Activated gamma-delta T cell treated with anti-CD3 and anti-CD28 coated beads, Interleukin-2, amount 50 U/mL, for 16 hours (primary cell): ENCODE measurements around the gene AFAP1.

Experiments
- DNase-seq: peaks from one replicate; pipeline ENCODE4 v3.0.0-alpha.2; 2020; ENCODE audit warnings: low read depth

AFAP1 gene

GRCh38 chr4:7967501-7968261, 28.0 kb upstream of the AFAP1 start:
- DNase-seq, result no peak

DNA sequence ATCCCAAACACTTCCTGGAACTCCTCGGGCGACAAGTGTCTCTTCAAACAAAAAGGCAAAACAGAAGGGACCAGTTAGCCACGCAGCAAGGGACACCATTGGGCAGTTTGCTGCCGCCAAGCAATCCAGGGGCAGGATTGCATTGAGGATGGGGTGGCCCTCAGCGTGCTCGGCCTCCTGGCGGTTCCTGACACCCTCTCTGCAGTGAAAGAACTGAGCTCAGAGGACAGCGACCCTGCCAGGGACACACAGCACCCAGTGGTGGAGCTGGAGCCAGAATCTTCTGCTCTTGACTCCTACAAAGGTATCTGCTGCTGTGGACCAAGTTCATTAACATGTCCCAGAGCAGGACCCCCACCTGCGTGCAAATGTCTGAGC, 27.4 kb upstream of the AFAP1 start:
- DNase-seq, result no peak

DNA sequence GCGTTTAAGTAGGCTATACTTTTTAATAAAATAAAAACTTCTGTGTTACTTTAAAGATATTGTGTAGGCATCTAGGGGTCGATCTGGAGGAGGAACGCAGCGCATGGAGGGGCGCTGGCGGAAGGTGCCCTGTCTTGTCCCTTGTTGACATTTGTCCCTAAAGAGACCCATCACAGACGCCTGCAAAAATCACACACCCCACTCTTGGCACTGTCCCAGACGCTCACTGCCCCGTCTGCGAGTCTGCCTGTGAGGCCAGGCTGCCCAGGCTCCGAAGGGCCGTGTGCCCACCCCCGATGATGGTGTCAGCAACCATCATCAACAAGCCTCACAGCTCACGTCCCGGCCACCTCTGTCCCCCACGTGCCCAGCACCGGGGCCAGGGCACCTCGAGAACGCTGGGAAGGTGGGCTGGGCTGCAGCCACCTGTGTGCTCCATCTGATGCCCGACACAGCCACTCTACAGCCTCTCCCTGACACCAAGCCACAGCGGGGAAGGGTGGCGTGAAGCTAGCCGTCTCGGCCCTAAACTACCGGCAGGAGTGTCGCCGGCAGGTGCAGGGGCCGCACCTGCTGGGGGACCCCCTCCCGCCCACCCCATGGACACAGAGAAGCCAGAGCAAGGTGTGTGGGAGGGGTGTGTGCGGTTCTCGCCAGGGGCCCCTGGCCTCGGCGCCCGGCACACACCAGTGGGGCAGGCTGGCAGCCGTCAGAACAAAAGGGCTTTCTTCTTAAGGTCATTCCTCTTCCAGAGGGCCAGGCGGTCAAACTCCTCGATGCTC, 26.8 kb upstream of the AFAP1 start:
- no peak for DNase-seq

- no peak for DNase-seq
These were observed 25.4 kb upstream of the AFAP1 start for GRCh38 chr4:7964890-7965662.

DNA sequence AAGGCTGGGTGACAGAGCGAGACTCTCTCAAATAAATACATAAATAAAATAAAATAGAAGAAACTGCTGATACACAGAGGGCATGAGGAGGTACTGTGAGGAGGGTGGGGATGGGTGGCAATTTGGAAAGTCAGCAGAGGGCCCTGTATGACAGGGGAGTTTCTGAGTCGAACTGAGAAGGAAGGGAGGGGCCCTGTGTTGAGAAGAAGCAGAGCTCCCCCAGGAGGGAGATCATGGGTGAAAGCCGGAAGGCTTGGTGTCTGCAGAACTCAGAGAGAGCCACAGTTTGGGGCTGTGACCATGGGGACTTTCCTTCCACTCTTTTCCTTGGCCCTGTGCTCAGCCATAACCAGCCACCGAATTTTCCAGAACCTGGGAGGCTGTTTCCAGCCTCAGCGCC, 24.8 kb upstream of the AFAP1 start:
- no peak for DNase-seq

DNA sequence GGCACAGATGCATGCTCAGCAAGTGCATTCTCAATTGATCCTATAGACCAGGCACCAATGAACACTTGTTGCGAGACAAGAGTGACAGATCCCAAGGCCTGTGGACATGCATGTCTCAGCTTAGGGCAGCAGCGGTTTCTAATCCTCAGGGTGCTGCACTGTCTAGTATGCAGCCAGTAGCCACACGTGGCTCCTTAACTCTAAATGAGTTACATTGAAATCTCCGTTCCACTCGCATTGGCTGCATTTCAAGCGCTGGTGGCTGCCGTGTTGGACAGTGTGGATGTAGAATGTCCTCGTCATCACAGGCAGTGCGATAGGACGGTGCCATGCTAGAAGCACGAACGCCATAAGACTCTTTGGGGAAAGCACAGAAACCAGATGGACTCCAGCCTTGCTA, 24.0 kb upstream of the AFAP1 start:
- no peak for DNase-seq

DNA sequence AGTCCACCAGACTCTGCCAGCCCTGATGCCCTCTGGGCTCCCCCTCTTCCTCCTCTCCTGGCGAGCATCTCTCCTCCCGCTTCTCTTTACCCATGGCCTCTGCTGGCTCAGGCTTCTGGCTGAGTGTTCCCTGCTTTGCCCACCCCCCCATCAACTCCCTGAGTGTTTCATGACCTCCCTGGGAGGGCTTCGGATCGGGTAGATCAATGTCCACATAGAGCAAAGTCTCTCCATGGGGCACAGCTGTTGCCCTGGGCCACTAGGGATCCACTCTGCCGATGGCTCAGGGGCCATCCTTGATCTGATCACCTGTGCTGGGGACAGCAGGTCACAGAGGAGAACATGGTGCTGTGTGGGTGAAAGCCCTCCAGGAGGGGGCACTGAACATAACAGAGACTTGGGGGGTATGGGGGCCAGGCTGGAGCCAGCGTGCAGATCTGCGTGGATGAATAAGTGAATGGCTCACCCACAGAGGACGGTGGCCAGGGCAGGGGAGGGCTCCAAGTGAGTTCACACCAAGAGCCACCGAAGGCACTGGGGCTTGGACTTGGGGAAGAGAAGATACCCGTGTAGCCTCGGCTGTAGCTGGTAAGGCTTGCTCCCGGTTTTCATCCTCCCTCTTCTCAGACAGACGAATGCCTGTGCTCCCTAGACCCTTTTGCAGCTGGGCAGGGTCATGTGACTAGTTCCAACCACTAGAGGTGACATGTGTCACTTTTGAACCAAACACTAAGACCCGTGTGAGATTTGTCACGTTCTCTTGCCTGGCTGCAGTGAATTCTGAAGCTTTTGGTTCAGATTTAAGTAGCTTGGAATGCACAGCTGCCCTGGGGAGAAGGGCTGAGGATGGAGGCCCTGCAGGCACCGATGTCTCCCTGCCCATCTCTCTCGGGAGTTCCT, 23.2 kb upstream of the AFAP1 start:
- DNase-seq, result no peak

GRCh38 chr4:7960790-7961655, 21.4 kb upstream of the AFAP1 start:
- peak; percentile 45 for DNase-seq

GRCh38 chr4:7960017-7960789, 20.5 kb upstream of the AFAP1 start:
- DNase-seq, result no peak

DNA sequence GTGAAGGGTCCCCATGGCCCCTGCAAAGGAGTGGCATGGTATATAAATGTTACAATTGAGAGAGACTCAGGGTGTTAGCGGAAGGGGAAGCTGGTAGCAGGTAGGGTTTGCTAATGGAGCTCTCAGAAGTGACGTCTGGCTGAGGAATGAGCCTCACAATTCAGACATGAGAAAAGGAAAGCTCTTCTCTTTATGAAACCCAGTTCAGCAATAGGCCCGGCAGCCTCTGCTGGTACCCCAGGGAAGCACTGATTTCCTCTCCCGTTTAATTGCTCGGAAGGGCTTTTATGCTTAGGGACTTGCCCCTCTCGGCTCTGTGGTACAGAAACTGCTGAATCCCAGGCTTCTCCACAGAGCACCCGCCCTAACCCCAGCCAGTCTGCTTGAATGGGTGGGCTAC, 19.4 kb upstream of the AFAP1 start:
- no peak for DNase-seq

- no peak for DNase-seq
These were observed 17.4 kb upstream of the AFAP1 start for GRCh38 chr4:7956934-7957656.

GRCh38 chr4:7956270-7956808, 16.7 kb upstream of the AFAP1 start:
- DNase-seq, result no peak

- DNase-seq, result no peak
These were observed 15.7 kb upstream of the AFAP1 start for GRCh38 chr4:7955393-7955792.

- no peak for DNase-seq
These were observed 13.0 kb upstream of the AFAP1 start for GRCh38 chr4:7952615-7953014.

GRCh38 chr4:7950301-7951092, 10.8 kb upstream of the AFAP1 start:
- DNase-seq, result no peak

GRCh38 chr4:7949759-7950158, 10.1 kb upstream of the AFAP1 start:
- no peak for DNase-seq

DNA sequence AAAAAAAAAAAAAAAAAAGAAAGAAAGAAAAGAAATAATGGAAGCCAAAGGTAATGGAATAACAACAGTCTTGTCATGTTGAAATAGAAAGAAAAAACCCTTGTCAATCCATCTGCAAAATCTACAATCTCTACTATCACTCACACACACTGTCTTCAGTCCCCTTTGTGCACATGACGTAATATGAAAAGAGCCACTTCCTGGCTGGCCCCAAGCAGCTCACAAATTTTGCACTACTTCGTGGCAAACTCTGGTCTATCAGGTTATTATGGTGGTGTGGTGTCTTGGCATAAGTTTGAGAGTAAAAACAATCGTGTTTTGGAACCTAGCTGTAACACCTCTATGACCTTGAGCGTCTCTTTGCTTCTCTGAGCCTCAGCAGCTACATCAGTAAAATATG, 8.3 kb upstream of the AFAP1 start:
- DNase-seq, result no peak

GRCh38 chr4:7945709-7946380, 6.2 kb upstream of the AFAP1 start:
- DNase-seq, result no peak
